ENCODE results near the gene DEFB123. TPM values are rescaled to one million over a fixed set of nuclear protein-coding genes. Genes with fewer than 3 reads are reported as not detected.

DEFB123 gene
- total and polyA plus RNA-seq, 8 donors, result not detected

DNA sequence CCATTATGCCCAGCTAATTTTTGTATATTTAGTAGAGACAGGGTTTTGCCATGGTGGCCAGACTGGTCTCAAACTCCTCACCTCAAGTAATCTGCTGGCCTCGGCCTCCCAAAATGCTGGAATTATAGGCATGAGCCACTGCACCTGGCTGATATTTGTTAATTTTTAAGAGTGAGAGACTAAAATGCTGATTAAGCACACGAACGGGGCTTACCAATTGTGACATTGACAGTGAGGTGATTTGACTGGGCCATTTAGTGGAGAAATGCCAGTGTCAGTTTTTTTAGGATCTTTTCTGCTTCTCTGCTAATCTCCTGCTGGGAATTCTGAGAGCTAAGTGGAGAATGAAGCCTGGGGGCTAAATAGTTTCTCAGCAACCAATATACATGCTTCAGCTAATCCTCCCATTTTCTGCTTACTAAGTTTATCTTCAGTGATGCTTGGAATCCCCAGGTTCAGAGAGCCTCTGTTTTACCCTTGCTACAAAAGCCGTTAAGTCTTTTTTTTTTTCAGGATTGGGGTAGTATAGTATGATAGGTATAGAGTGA is 9.8 kb upstream of the DEFB123 start:
- Histone ChIP-seq H3K4me1 (no peaks in the 10 kb centered on the region), H3K27ac (no peak overlapping the region), H3K36me3 (no peaks in the 10 kb centered on the region), H3K9me3 (no peaks in the 10 kb centered on the region), H3K27me3 (peaks cover 0 to 2% (median 0%) of the 10 kb centered on the region in 4 donors), H3K4me3 (no peak overlapping the region)
- intact Hi-C loops (cut with DNase I), result no loop called here
- TF ChIP-seq, protein P1, sequence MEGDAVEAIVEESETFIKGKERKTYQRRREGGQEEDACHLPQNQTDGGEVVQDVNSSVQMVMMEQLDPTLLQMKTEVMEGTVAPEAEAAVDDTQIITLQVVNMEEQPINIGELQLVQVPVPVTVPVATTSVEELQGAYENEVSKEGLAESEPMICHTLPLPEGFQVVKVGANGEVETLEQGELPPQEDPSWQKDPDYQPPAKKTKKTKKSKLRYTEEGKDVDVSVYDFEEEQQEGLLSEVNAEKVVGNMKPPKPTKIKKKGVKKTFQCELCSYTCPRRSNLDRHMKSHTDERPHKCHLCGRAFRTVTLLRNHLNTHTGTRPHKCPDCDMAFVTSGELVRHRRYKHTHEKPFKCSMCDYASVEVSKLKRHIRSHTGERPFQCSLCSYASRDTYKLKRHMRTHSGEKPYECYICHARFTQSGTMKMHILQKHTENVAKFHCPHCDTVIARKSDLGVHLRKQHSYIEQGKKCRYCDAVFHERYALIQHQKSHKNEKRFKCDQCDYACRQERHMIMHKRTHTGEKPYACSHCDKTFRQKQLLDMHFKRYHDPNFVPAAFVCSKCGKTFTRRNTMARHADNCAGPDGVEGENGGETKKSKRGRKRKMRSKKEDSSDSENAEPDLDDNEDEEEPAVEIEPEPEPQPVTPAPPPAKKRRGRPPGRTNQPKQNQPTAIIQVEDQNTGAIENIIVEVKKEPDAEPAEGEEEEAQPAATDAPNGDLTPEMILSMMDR (IDR thresholded peaks at IDR 0.05), result no peak
- DNase-seq (no peak), ATAC-seq (no peak), FAIRE-seq (no peak)
- 39 to 45% methylated on average over 4 of the region's 4 CpGs for WGBS, 2 donors

DNA sequence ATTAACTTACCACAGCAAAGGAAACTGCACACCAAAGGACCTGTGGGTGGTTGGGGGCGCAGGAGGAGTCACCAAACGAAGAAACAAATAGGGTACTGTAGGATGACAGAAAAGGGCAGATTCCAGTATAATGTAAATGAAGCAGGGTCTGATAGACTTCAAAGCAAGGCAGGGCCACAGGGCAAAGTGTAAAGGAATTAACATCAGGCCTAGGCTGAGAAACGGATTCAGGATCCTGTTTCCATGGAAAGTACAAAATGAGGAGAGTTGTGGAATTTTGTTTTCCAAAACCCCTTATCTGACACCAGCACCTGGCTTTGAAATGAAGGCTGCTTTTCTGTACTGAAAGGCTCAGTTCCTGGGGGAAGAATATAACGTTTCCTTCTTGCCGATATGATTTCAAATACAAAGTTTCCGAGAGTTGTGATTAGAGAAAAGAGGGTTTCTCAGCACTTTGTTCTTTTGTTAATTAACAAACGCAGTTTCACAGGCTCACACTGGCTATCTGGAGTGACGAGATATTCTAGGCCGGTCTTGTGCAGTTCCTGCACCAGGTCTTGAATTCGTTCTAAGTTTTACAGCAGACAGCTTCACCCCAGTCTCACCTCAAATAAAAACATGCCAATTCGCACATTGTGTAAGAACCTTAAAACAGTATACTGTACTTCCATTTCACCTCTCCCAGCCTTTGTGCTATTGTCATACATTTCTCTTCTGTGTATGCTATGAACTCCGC is 5.8 kb downstream of the DEFB123 start:
- H3K4me1 ChIP-seq, result no peaks in the 10 kb centered on the region
- no peak for FAIRE-seq
- ATAC-seq, result no peak
- TF ChIP-seq, protein P1 (IDR thresholded peaks at IDR 0.05), result no peak
- WGBS, 2 donors, result 64 to 68% methylated on average over 12 of the region's 12 CpGs
- intact Hi-C loops (cut with DNase I), result no loop called here
- H3K27ac ChIP-seq, result no peak overlapping the region
- no peak overlapping the region for H3K4me3 ChIP-seq
- H3K36me3 ChIP-seq, result no peaks in the 10 kb centered on the region
- no peaks in the 10 kb centered on the region for H3K9me3 ChIP-seq
- DNase-seq, result no peak
- no peaks in the 10 kb centered on the region for H3K27me3 ChIP-seq

DNA sequence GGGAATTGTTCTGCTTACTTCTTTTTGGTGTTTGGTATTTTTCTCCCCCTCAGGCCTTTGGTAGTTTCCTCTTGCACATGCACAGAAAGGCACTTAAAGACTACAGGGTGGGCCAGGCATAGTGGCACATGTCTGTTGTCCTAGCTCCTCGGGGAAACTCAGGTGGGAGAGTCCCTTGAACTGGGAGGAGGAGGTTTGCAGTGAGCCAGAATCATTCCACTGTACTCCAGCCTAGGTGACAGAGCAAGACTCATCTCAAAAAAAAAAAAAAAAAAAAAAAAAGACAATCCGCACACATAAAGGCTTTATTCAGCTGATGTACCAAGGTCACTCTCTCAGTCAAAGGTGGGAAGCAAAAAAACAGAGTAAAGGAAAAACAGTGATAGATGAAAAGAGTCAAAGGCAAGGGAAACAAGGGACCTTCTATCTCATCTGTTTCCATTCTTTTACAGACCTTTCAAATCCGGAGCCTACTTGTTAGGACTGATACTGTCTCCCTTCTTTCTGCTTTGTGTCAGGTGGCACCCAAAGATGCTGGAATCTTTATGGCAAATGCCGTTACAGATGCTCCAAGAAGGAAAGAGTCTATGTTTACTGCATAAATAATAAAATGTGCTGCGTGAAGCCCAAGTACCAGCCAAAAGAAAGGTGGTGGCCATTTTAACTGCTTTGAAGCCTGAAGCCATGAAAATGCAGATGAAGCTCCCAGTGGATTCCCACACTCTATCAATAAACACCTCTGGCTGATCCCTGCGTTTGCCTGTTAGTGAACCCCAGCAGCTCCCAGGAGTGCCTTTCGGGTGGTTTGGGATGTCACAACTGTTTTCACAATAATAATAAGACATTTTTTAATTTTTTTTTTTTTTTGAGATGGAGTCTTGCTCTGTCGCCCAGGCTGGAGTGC is 9.3 kb downstream of the DEFB123 start:
- H3K27ac ChIP-seq, result no peak overlapping the region
- FAIRE-seq (no peak), DNase-seq (no peak), ATAC-seq (no peak)
- intact Hi-C loops (cut with DNase I), result loop anchor here in 1 of 3 donors (10.0 kb wide), 1 partner anchor 55 kb away; no protein-coding TSS in a partner anchor
- TF ChIP-seq, protein P1 (IDR thresholded peaks at IDR 0.05), result no peak
- no peaks in the 10 kb centered on the region for H3K36me3 ChIP-seq
- H3K4me3 ChIP-seq, result no peak overlapping the region
- H3K27me3 ChIP-seq, result peaks cover 0 to 2% (median 0%) of the 10 kb centered on the region in 4 donors
- H3K9me3 ChIP-seq, result no peaks in the 10 kb centered on the region
- no peaks in the 10 kb centered on the region for H3K4me1 ChIP-seq
- WGBS, 2 donors, result 50 to 59% methylated on average over 8 of the region's 8 CpGs

DNA sequence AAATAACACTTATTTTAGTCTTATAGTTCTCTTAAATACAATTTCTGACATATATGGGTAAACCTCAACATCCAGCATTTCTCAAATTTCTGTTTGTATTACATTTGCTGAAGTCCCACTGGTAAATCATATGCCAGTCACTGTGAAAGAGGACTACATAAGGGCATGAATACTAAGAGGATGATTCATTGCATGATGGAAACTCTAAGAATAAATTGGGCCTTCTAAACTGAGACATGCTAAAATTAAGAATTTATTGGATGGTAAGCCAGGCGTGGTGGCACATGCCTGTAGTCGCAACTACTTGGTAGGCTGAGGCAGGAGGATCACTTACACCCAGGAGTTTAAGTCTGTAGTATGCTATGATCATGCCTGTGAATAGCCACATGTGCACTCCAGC is 12.1 kb downstream of the DEFB123 start:
- intact Hi-C loops (cut with DNase I), result loop anchor here in 1 of 3 donors (10.0 kb wide), 1 partner anchor 52 kb away; no protein-coding TSS in a partner anchor
- no peak for ATAC-seq
- TF ChIP-seq, protein P1 (IDR thresholded peaks at IDR 0.05), result no peak
- no peak overlapping the region for H3K4me3 ChIP-seq
- DNase-seq, result no peak
- no peaks in the 10 kb centered on the region for H3K9me3 ChIP-seq
- no peaks in the 10 kb centered on the region for H3K36me3 ChIP-seq
- no peaks in the 10 kb centered on the region for H3K4me1 ChIP-seq
- H3K27me3 ChIP-seq, result peaks cover 0 to 2% (median 1%) of the 10 kb centered on the region in 4 donors
- FAIRE-seq, result no peak
- WGBS, 2 donors, result 54 to 58% methylated on average over 2 of the region's 2 CpGs
- H3K27ac ChIP-seq, result no peak overlapping the region

Measured in pancreas (tissue), 10 donors.